ENCODE results near the gene LRRC10B.

The LRRC10B gene

DNA sequence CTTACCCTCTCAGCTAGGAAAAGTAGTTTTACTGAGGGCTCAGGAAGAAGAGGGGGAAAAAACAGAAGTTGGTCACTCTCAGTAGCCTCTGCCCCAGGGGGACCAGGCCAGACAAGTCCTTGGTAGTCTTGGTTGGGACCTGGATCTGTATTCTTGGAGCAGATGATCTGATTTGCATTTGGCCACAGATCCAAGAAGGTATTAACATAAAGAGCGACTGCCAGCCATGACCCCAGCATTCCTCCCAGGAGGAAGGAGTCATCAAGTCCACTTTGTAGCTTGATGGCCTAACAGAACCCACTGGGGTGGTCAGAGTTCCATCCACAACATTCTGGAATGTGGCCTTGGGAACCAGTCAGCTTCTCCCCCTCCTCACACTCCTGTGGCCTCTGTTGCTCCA is 6.0 kb upstream of the LRRC10B start:
- H3K27me3 ChIP-seq (ENCODE audit: insufficient read depth, low read depth), result peaks cover 30% of the 10 kb centered on the region; the same call in 1 of the 2 replicates
- H3K4me2 ChIP-seq, result no peak overlapping the region
- H2AFZ ChIP-seq (ENCODE audit: low read depth), result no peak overlapping the region
- H3K79me2 ChIP-seq (ENCODE audit: insufficient read depth, low read depth), result no peaks in the 10 kb centered on the region
- TF ChIP-seq, protein P1, sequence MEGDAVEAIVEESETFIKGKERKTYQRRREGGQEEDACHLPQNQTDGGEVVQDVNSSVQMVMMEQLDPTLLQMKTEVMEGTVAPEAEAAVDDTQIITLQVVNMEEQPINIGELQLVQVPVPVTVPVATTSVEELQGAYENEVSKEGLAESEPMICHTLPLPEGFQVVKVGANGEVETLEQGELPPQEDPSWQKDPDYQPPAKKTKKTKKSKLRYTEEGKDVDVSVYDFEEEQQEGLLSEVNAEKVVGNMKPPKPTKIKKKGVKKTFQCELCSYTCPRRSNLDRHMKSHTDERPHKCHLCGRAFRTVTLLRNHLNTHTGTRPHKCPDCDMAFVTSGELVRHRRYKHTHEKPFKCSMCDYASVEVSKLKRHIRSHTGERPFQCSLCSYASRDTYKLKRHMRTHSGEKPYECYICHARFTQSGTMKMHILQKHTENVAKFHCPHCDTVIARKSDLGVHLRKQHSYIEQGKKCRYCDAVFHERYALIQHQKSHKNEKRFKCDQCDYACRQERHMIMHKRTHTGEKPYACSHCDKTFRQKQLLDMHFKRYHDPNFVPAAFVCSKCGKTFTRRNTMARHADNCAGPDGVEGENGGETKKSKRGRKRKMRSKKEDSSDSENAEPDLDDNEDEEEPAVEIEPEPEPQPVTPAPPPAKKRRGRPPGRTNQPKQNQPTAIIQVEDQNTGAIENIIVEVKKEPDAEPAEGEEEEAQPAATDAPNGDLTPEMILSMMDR (conservative IDR thresholded peaks at IDR 0.05; ENCODE audit: low read depth, low read length), result no peak
- no peak overlapping the region for H3K4me3 ChIP-seq (IDR thresholded peaks at IDR 0.05; ENCODE audit: insufficient read depth, low read depth, low read length)
- H3K36me3 ChIP-seq (ENCODE audit: insufficient read depth), result no peaks in the 10 kb centered on the region
- no peak overlapping the region for H3K27ac ChIP-seq
- H3K4me1 ChIP-seq (ENCODE audit: low read depth, poor library complexity, severe bottlenecking), result peaks cover 8% of the 10 kb centered on the region
- no peak overlapping the region for H3K9ac ChIP-seq
- no peaks in the 10 kb centered on the region for H4K20me1 ChIP-seq (ENCODE audit: insufficient read depth)

DNA sequence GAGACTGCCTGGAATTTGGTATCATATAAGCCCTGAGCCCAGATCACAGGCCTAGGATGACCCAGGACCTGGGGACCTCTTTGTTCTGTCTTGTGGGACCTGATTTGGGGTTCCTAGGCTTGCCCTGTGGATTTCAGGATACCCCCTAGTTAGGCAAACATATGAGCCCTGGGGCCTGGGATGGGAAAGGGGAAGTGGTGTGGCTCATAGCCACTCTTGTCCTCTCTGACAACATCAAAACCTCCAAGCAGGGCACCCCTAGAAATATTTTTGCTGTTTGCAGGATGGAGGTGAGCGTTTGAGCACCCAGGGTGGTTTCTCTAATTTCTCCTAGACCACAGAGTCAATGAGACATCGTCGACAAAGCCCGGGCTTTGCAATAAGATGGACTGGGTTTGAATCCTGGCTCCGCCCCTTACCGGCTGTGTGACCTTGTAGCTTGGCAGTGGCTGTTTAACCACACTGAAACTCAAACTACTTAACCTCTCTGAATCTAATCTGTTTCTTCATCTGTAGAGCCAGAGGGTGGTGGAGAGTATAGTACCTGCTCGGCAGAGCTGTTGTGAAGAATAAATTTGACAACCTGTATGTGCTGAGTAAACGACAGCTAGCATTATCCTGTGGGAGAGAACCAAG is 5.3 kb upstream of the LRRC10B start:
- H3K27me3 ChIP-seq (ENCODE audit: insufficient read depth, low read depth), result peaks cover 37% of the 10 kb centered on the region; the same call in 1 of the 2 replicates
- H2AFZ ChIP-seq (ENCODE audit: low read depth), result no peak overlapping the region
- H3K36me3 ChIP-seq (ENCODE audit: insufficient read depth), result no peaks in the 10 kb centered on the region
- H3K4me2 ChIP-seq, result no peak overlapping the region
- H3K4me1 ChIP-seq (ENCODE audit: low read depth, poor library complexity, severe bottlenecking), result peaks cover 8% of the 10 kb centered on the region
- no peak overlapping the region for H3K27ac ChIP-seq
- no peak overlapping the region for H3K4me3 ChIP-seq (IDR thresholded peaks at IDR 0.05; ENCODE audit: insufficient read depth, low read depth, low read length)
- TF ChIP-seq, protein P1 (conservative IDR thresholded peaks at IDR 0.05; ENCODE audit: low read depth, low read length), result no peak
- no peaks in the 10 kb centered on the region for H3K79me2 ChIP-seq (ENCODE audit: insufficient read depth, low read depth)
- no peaks in the 10 kb centered on the region for H4K20me1 ChIP-seq (ENCODE audit: insufficient read depth)
- no peak overlapping the region for H3K9ac ChIP-seq

DNA sequence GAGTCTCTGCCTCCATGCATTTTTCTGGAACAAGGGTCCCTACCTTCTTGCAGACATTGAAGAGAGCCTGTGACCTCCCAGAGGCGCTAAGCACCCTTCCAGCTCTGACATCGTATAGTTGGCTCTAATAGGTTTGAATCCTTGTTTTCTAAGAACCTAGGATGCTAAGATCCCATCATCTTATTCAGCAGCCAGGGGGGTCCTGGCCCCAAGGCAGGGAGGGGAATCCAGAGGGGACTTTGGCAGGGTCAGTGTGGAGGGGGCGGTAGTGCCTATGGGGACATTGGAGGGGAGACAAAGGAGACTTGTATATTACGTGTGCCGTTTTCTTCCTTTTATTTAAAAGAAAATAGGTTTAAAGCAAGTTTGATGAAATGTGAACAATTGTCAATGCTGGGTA is 3.4 kb upstream of the LRRC10B start:
- Histone ChIP-seq H3K4me2 (no peak overlapping the region), H2AFZ (ENCODE audit: low read depth) (no peak overlapping the region), H3K4me1 (ENCODE audit: low read depth, poor library complexity, severe bottlenecking) (peaks cover 8% of the 10 kb centered on the region), H3K79me2 (ENCODE audit: insufficient read depth, low read depth) (no peaks in the 10 kb centered on the region), H4K20me1 (ENCODE audit: insufficient read depth) (no peaks in the 10 kb centered on the region), H3K36me3 (ENCODE audit: insufficient read depth) (no peaks in the 10 kb centered on the region), H3K9ac (no peak overlapping the region), H3K4me3 (IDR thresholded peaks at IDR 0.05; ENCODE audit: insufficient read depth, low read depth, low read length) (no peak overlapping the region), H3K27ac (no peak overlapping the region), H3K27me3 (ENCODE audit: insufficient read depth, low read depth) (peaks cover 42% of the 10 kb centered on the region; the same call in 1 of the 2 replicates)
- TF ChIP-seq, protein P1 (conservative IDR thresholded peaks at IDR 0.05; ENCODE audit: low read depth, low read length), result no peak

DNA sequence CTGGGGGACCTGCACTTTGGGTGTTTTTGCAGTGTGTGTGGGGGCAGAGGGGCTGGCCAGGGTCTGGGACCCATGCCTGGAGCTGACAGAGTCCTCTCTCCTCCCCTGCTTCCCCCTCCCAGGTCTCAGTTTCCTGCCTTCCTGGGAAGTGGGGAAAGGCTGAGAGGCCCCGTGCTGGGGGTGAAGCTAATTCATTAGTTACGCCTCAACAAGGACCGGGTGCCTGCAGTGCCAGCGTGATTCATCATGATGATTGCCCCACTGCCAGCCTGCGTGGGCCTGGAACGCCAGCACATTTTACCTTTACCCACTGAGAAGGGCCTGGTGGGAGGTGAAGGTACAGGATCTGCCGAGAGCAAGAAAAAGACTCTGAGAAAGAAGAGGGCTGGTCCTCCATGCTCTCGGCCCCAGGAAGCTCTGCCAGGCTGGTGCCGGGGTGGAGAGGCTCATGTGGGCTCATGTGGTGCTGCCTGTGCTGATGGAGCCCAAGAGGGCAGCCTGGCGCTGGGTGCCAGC is 2.9 kb upstream of the LRRC10B start:
- Histone ChIP-seq H3K4me2 (no peak overlapping the region), H3K27me3 (ENCODE audit: insufficient read depth, low read depth) (peaks cover 45% of the 10 kb centered on the region; the same call in 1 of the 2 replicates), H3K4me1 (ENCODE audit: low read depth, poor library complexity, severe bottlenecking) (peaks cover 8% of the 10 kb centered on the region)

More for the DNA sequence above, 2.9 kb upstream of the LRRC10B start:
- H4K20me1 ChIP-seq (ENCODE audit: insufficient read depth), result no peaks in the 10 kb centered on the region
- H3K27ac ChIP-seq, result no peak overlapping the region
- H3K79me2 ChIP-seq (ENCODE audit: insufficient read depth, low read depth), result no peaks in the 10 kb centered on the region
- no peak overlapping the region for H3K4me3 ChIP-seq (IDR thresholded peaks at IDR 0.05; ENCODE audit: insufficient read depth, low read depth, low read length)
- H3K36me3 ChIP-seq (ENCODE audit: insufficient read depth), result no peaks in the 10 kb centered on the region
- TF ChIP-seq, protein P1 (conservative IDR thresholded peaks at IDR 0.05; ENCODE audit: low read depth, low read length), result no peak
- no peak overlapping the region for H2AFZ ChIP-seq (ENCODE audit: low read depth)
- H3K9ac ChIP-seq, result no peak overlapping the region
